GM23338 (cell line): ENCODE results near the gene RBFOX1. TPM values are rescaled to one million over a fixed set of nuclear protein-coding genes. Genes with fewer than 3 reads are reported as not detected.

Experiments
- ATAC-seq: fragments of 200-7000 bp; cut with Tn5 transposase; 3 replicates; pipeline ENCODE4 v1.9.1; 2020
- DNase-seq: peaks from one replicate; pipeline ENCODE4 v3.0.0-alpha.2; 2015; ENCODE audit warnings: low spot score
- H2AFZ ChIP-seq: fragments of 200-600 bp; sonication (generic); 2 replicates; pipeline ENCODE4 v1.8.0; 2016; ENCODE audit warnings: antibody characterized with exemption, mild to moderate bottlenecking, moderate library complexity
- H3F3A ChIP-seq: fragments of 200-600 bp; sonication (generic); replicated peaks from 2 replicates; pipeline ENCODE4 v1.8.0; 2017; ENCODE audit warnings: antibody characterized with exemption, mixed run types, low read depth
- H3K27ac ChIP-seq: fragments of 200-600 bp; sonication (generic); 2 replicates; pipeline ENCODE4 v1.6.1; 2016; ENCODE audit warnings: low read depth
- H3K27me3 ChIP-seq: fragments of 200-600 bp; sonication (generic); 2 replicates; pipeline ENCODE4 v1.8.0; 2016; ENCODE audit warnings: mild to moderate bottlenecking, mixed run types, moderate library complexity; ENCODE audit not compliant: insufficient read depth
- H3K36me3 ChIP-seq: fragments of 200-600 bp; sonication (generic); 2 replicates; pipeline ENCODE4 v1.8.0; 2016; ENCODE audit warnings: mild to moderate bottlenecking; ENCODE audit not compliant: insufficient read depth
- H3K4me1 ChIP-seq: fragments of 200-600 bp; sonication (generic); 2 replicates; pipeline ENCODE4 v1.8.0; 2016; ENCODE audit warnings: mild to moderate bottlenecking, moderate library complexity; ENCODE audit not compliant: insufficient read depth
- H3K4me2 ChIP-seq: fragments of 200-600 bp; sonication (generic); 2 replicates; pipeline ENCODE4 v1.7.1; 2017; ENCODE audit warnings: mixed run types
- H3K4me3 ChIP-seq: fragments of 200-600 bp; sonication (generic); 2 replicates; pipeline ENCODE4 v1.6.1; 2016; ENCODE audit warnings: mixed run types
- H3K79me2 ChIP-seq: fragments of 200-600 bp; sonication (generic); replicated peaks from 2 replicates; pipeline ENCODE4 v1.8.0; 2017; ENCODE audit warnings: mild to moderate bottlenecking; ENCODE audit not compliant: insufficient read depth
- H3K9me2 ChIP-seq: fragments of 200-600 bp; sonication (generic); 2 replicates; pipeline ENCODE4 v1.8.0; 2017; ENCODE audit not compliant: insufficient read depth
- H4K20me1 ChIP-seq: fragments of 200-600 bp; sonication (generic); replicated peaks from 2 replicates; pipeline ENCODE4 v1.8.0; 2017; ENCODE audit warnings: mild to moderate bottlenecking; ENCODE audit not compliant: insufficient read depth
- H3K27ac Mint-ChIP-seq: 2 replicates; pipeline ENCODE4 v1.8.0; 2020; ENCODE audit warnings: inconsistent platforms, mild to moderate bottlenecking, moderate library complexity, mixed read lengths
- H3K27me3 Mint-ChIP-seq: 3 replicates; pipeline ENCODE4 v1.8.0; 2022; ENCODE audit warnings: low read depth, mild to moderate bottlenecking, moderate library complexity, mixed read lengths, inconsistent platforms; ENCODE audit not compliant: insufficient read depth, poor library complexity
- H3K36me3 Mint-ChIP-seq: 3 replicates; pipeline ENCODE4 v1.8.0; 2021; ENCODE audit warnings: low read depth, mild to moderate bottlenecking, inconsistent platforms, moderate library complexity, mixed read lengths
- H3K4me1 Mint-ChIP-seq: 3 replicates; pipeline ENCODE4 v1.8.0; 2020; ENCODE audit warnings: mild to moderate bottlenecking, inconsistent platforms, mixed read lengths
- H3K4me3 Mint-ChIP-seq: 3 replicates; pipeline ENCODE4 v1.8.0; 2021; ENCODE audit warnings: moderate library complexity, mild to moderate bottlenecking, inconsistent platforms, mixed read lengths
- H3K9me3 Mint-ChIP-seq: 3 replicates; pipeline ENCODE4 v1.8.0; 2020; ENCODE audit warnings: moderate library complexity, mild to moderate bottlenecking, inconsistent platforms, mixed read lengths
- CREB1 ChIP-seq: fragments of 250-450 bp; sonication (Bioruptor Pico); IDR thresholded peaks from 2 replicates; pipeline ENCODE4 v1.5.0; 2020; ENCODE audit warnings: low read depth, mild to moderate bottlenecking, moderate library complexity
- EZH2 ChIP-seq: fragments of 200-600 bp; sonication (generic); IDR thresholded peaks from one replicate; pipeline ENCODE4 v1.8.0; 2017; ENCODE audit warnings: antibody characterized with exemption, mild to moderate bottlenecking, low read depth; ENCODE audit not compliant: unreplicated experiment
- EZH2phosphoT487 ChIP-seq: fragments of 200-600 bp; sonication (generic); IDR thresholded peaks from one replicate; pipeline ENCODE4 v1.8.1; 2018; ENCODE audit warnings: antibody characterized with exemption; ENCODE audit not compliant: unreplicated experiment
- JUNB ChIP-seq: IDR thresholded peaks from one replicate; pipeline ENCODE4 v1.6.1; 2016; ENCODE audit warnings: antibody characterized with exemption; ENCODE audit not compliant: unreplicated experiment
- NANOG ChIP-seq: IDR thresholded peaks from 2 replicates; pipeline ENCODE4 v1.6.1; 2016; ENCODE audit warnings: antibody characterized with exemption, borderline replicate concordance
- POLR2AphosphoS5 ChIP-seq: IDR thresholded peaks from 2 replicates; pipeline ENCODE4 v1.6.1; 2016; ENCODE audit warnings: antibody characterized with exemption, low read depth
- STAT1 ChIP-seq: IDR thresholded peaks from one replicate; pipeline ENCODE4 v1.6.1; 2016; ENCODE audit warnings: antibody characterized with exemption; ENCODE audit not compliant: unreplicated experiment
- ZNF114 ChIP-seq: fragments of 250-450 bp; sonication (Bioruptor Pico); IDR thresholded peaks from 2 replicates; pipeline ENCODE4 v1.5.0; 2020; ENCODE audit warnings: mild to moderate bottlenecking, moderate library complexity
- ZNF331 ChIP-seq: fragments of 250-450 bp; sonication (Bioruptor Pico); IDR thresholded peaks from 2 replicates; pipeline ENCODE4 v1.5.0; 2020; ENCODE audit warnings: low read depth, mild to moderate bottlenecking, moderate library complexity
- polyA plus RNA-seq: library from polyadenylated mRNA; unstranded; fragments of >200 nt; fragmentation: Nextera tagmentation; extraction: Ambion mirVana; gene quantifications from 2 replicates; pipeline ENCODE4 v1.2.1, GENCODE V29; 2016
- total RNA-seq: library from RNA; depleted of rRNA; stranded (reverse); fragments of >200 nt; shearing (Covaris generic); gene quantifications from 2 replicates; pipeline ENCODE4 v1.2.3, GENCODE V29; 2014
- TF ChIP-seq, protein P1 (sequence below): fragments of 250-450 bp; sonication (Bioruptor Pico); IDR thresholded peaks from 2 replicates; pipeline ENCODE4 v1.5.0; 2020; ENCODE audit warnings: mild to moderate bottlenecking, moderate library complexity
- TF ChIP-seq, protein P2 (sequence below), 2 experiments: fragments of 200-600 bp in 1 of 2; sonication (generic) in 1 of 2; conservative IDR thresholded peaks; 2 replicates each; pipeline versions ENCODE4 v1.5.1 to v1.6.1; 2016 to 2017; ENCODE audit warnings: antibody characterized with exemption in 2 of 2, low read depth in 2 of 2, mild to moderate bottlenecking in 2 of 2, moderate library complexity in 1 of 2
- TF ChIP-seq, protein P3 (sequence below): IDR thresholded peaks from 2 replicates; pipeline ENCODE4 v1.6.1; 2016; ENCODE audit warnings: antibody characterized with exemption
- TF ChIP-seq, protein P4 (sequence below): IDR thresholded peaks from one replicate; pipeline ENCODE4 v1.6.1; 2018; ENCODE audit warnings: antibody characterized with exemption; ENCODE audit not compliant: unreplicated experiment

Gene RBFOX1
- total and polyA plus RNA-seq, 2 experiments from 2014 or later, result 2.5 to 3.6 TPM

- Mint-ChIP-seq H3K36me3 (no peaks in the 10 kb centered on the region), H3K27me3 (peaks cover 5% of the 10 kb centered on the region), H3K9me3 (no peaks in the 10 kb centered on the region; the same call in 2 of the 3 replicates), H3K4me3 (no peak overlapping the region), H3K4me1 (peaks cover 35% of the 10 kb centered on the region), H3K27ac (no peak overlapping the region)
- ATAC-seq (no peak), DNase-seq (no peak)
- TF ChIP-seq, protein P1, sequence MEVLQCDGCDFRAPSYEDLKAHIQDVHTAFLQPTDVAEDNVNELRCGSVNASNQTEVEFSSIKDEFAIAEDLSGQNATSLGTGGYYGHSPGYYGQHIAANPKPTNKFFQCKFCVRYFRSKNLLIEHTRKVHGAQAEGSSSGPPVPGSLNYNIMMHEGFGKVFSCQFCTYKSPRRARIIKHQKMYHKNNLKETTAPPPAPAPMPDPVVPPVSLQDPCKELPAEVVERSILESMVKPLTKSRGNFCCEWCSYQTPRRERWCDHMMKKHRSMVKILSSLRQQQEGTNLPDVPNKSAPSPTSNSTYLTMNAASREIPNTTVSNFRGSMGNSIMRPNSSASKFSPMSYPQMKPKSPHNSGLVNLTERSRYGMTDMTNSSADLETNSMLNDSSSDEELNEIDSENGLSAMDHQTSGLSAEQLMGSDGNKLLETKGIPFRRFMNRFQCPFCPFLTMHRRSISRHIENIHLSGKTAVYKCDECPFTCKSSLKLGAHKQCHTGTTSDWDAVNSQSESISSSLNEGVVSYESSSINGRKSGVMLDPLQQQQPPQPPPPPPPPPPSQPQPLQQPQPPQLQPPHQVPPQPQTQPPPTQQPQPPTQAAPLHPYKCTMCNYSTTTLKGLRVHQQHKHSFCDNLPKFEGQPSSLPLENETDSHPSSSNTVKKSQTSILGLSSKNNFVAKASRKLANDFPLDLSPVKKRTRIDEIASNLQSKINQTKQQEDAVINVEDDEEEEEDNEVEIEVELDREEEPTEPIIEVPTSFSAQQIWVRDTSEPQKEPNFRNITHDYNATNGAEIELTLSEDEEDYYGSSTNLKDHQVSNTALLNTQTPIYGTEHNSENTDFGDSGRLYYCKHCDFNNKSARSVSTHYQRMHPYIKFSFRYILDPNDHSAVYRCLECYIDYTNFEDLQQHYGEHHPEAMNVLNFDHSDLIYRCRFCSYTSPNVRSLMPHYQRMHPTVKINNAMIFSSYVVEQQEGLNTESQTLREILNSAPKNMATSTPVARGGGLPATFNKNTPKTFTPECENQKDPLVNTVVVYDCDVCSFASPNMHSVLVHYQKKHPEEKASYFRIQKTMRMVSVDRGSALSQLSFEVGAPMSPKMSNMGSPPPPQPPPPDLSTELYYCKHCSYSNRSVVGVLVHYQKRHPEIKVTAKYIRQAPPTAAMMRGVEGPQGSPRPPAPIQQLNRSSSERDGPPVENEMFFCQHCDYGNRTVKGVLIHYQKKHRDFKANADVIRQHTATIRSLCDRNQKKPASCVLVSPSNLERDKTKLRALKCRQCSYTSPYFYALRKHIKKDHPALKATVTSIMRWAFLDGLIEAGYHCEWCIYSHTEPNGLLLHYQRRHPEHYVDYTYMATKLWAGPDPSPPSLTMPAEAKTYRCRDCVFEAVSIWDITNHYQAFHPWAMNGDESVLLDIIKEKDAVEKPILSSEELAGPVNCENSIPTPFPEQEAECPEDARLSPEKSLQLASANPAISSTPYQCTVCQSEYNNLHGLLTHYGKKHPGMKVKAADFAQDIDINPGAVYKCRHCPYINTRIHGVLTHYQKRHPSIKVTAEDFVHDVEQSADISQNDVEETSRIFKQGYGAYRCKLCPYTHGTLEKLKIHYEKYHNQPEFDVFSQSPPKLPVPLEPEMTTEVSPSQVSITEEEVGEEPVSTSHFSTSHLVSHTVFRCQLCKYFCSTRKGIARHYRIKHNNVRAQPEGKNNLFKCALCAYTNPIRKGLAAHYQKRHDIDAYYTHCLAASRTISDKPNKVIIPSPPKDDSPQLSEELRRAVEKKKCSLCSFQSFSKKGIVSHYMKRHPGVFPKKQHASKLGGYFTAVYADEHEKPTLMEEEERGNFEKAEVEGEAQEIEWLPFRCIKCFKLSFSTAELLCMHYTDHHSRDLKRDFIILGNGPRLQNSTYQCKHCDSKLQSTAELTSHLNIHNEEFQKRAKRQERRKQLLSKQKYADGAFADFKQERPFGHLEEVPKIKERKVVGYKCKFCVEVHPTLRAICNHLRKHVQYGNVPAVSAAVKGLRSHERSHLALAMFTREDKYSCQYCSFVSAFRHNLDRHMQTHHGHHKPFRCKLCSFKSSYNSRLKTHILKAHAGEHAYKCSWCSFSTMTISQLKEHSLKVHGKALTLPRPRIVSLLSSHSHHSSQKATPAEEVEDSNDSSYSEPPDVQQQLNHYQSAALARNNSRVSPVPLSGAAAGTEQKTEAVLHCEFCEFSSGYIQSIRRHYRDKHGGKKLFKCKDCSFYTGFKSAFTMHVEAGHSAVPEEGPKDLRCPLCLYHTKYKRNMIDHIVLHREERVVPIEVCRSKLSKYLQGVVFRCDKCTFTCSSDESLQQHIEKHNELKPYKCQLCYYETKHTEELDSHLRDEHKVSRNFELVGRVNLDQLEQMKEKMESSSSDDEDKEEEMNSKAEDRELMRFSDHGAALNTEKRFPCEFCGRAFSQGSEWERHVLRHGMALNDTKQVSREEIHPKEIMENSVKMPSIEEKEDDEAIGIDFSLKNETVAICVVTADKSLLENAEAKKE (CRISPR knock-in tag), result no peak
- TF ChIP-seq EZH2phosphoT487 (no peak), EZH2 (no peak), JUNB (no peak), CREB1 (CRISPR knock-in tag) (no peak), POLR2AphosphoS5 (no peak), NANOG (no peak), STAT1 (no peak), ZNF114 (CRISPR knock-in tag) (no peak), ZNF331 (CRISPR knock-in tag) (no peak)
- TF ChIP-seq, protein P2, sequence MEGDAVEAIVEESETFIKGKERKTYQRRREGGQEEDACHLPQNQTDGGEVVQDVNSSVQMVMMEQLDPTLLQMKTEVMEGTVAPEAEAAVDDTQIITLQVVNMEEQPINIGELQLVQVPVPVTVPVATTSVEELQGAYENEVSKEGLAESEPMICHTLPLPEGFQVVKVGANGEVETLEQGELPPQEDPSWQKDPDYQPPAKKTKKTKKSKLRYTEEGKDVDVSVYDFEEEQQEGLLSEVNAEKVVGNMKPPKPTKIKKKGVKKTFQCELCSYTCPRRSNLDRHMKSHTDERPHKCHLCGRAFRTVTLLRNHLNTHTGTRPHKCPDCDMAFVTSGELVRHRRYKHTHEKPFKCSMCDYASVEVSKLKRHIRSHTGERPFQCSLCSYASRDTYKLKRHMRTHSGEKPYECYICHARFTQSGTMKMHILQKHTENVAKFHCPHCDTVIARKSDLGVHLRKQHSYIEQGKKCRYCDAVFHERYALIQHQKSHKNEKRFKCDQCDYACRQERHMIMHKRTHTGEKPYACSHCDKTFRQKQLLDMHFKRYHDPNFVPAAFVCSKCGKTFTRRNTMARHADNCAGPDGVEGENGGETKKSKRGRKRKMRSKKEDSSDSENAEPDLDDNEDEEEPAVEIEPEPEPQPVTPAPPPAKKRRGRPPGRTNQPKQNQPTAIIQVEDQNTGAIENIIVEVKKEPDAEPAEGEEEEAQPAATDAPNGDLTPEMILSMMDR (conservative IDR thresholded peaks at IDR 0.05; ENCODE audit: low read depth in 2 of 2), result no peak
- TF ChIP-seq, protein P3, sequence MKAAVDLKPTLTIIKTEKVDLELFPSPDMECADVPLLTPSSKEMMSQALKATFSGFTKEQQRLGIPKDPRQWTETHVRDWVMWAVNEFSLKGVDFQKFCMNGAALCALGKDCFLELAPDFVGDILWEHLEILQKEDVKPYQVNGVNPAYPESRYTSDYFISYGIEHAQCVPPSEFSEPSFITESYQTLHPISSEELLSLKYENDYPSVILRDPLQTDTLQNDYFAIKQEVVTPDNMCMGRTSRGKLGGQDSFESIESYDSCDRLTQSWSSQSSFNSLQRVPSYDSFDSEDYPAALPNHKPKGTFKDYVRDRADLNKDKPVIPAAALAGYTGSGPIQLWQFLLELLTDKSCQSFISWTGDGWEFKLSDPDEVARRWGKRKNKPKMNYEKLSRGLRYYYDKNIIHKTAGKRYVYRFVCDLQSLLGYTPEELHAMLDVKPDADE, result no peak
- TF ChIP-seq, protein P4, sequence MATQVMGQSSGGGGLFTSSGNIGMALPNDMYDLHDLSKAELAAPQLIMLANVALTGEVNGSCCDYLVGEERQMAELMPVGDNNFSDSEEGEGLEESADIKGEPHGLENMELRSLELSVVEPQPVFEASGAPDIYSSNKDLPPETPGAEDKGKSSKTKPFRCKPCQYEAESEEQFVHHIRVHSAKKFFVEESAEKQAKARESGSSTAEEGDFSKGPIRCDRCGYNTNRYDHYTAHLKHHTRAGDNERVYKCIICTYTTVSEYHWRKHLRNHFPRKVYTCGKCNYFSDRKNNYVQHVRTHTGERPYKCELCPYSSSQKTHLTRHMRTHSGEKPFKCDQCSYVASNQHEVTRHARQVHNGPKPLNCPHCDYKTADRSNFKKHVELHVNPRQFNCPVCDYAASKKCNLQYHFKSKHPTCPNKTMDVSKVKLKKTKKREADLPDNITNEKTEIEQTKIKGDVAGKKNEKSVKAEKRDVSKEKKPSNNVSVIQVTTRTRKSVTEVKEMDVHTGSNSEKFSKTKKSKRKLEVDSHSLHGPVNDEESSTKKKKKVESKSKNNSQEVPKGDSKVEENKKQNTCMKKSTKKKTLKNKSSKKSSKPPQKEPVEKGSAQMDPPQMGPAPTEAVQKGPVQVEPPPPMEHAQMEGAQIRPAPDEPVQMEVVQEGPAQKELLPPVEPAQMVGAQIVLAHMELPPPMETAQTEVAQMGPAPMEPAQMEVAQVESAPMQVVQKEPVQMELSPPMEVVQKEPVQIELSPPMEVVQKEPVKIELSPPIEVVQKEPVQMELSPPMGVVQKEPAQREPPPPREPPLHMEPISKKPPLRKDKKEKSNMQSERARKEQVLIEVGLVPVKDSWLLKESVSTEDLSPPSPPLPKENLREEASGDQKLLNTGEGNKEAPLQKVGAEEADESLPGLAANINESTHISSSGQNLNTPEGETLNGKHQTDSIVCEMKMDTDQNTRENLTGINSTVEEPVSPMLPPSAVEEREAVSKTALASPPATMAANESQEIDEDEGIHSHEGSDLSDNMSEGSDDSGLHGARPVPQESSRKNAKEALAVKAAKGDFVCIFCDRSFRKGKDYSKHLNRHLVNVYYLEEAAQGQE, result no peak
- Histone ChIP-seq H3K4me1 (no peaks in the 10 kb centered on the region; the same call in 1 of the 2 replicates), H3F3A (no peaks in the 10 kb centered on the region), H3K27me3 (no peaks in the 10 kb centered on the region), H3K36me3 (no peaks in the 10 kb centered on the region), H3K4me2 (no peak overlapping the region), H3K79me2 (no peaks in the 10 kb centered on the region), H4K20me1 (no peaks in the 10 kb centered on the region), H2AFZ (no peak overlapping the region), H3K27ac (no peak overlapping the region), H3K9me2 (no peaks in the 10 kb centered on the region), H3K4me3 (no peak overlapping the region)
Observed at GRCh38 chr16:7653746-7654461, 321.3 kb downstream of the RBFOX1 start.
